ENCODE data around the gene NOL4L.
"Not testable (repeated sequence)": the region's sequence is repeated elsewhere in the genome, so short reads cannot be mapped to it uniquely, and the experiment has no call there.

Gene NOL4L

GRCh38 chr20:32501709-32502108 is 83.4 kb downstream of the NOL4L start:
- DNase-seq, result no peak

GRCh38 chr20:32497589-32498224 is 87.4 kb downstream of the NOL4L start:
- DNase-seq, result no peak

DNA sequence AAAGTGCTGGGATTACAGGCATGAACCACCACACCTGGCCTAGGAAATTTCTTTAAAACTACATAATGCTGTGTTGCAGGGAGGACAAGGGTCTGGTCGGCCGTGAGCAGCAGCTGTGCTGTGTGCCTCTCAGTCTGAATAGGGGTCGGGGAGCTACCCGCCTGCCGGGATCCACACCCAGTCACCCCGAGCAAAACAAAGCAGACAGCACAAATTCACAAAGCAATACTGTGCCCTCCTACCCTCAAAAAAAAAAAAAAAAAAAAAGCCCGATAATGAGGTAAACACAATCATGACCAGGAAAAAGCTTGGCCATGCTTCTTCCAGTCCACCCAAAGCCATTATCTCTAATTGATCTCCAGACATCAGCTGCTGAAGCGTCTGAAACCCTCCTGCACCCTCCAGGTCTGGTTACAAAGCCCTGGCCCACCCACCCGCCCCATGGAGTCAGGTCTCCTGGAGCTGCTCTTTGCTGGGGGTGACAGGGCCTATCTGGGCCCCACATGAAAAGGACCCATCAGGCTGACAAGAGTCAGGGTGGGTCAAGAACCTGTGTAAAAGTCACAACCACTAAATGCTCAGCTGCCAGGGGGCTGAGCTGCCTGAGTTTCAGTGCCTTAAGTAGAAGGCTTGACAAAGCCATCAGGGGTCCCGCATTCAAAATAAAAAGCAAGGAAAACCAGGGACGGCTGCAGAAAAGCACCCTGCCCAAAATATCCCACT is 88.2 kb downstream of the NOL4L start:
- no peak for DNase-seq

- DNase-seq, result no peak
Measured at GRCh38 chr20:32495949-32496348, 89.2 kb downstream of the NOL4L start.

- no peak for DNase-seq
Measured at GRCh38 chr20:32495217-32495565, 89.9 kb downstream of the NOL4L start.

- no peak for DNase-seq
Measured at GRCh38 chr20:32494483-32495216, 90.5 kb downstream of the NOL4L start.

GRCh38 chr20:32493356-32493755 is 91.8 kb downstream of the NOL4L start:
- no peak for DNase-seq

DNA sequence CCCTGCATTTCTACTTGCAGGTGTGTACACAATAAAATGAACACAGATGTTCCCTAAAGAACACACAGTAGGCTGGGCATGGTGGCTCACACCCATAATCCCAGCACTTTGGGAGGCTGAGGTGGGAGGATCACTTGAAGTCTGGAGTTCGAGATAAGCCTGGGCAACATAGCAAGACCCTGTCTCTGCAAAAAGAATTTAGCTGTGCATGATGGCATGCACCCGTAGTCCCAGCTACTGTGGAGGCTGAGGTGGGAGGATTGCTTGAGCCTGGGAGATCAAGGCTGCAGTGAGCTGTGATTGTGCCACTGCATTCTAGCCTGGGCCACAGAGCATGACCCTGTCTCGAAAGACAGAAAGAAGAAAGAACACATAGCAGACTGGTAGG is 93.4 kb downstream of the NOL4L start:
- not testable (repeated sequence) for DNase-seq

GRCh38 chr20:32490942-32491763 is 94.0 kb downstream of the NOL4L start:
- no peak for DNase-seq

GRCh38 chr20:32488066-32488838 is 96.9 kb downstream of the NOL4L start:
- no peak for DNase-seq

DNA sequence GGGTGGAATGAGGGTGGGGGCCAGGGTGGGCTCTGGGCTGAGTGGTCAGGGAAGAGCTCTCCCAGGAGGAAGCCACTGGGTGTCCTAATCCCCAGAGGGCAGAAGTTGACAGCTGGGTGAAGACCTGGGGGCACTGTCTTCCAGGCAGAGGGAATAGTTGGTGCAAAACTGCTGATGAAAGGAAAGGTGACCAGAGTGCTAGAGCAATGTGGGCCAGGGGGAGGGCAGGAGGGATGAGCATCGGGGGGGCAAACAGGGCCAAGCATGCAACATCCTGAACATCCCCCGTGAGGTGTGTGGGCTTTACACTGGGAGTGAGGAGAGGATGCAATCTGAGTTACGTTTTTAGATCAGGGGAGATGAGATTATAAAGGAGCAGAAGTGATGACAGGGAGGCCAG is 97.8 kb downstream of the NOL4L start:
- no peak for DNase-seq

DNA sequence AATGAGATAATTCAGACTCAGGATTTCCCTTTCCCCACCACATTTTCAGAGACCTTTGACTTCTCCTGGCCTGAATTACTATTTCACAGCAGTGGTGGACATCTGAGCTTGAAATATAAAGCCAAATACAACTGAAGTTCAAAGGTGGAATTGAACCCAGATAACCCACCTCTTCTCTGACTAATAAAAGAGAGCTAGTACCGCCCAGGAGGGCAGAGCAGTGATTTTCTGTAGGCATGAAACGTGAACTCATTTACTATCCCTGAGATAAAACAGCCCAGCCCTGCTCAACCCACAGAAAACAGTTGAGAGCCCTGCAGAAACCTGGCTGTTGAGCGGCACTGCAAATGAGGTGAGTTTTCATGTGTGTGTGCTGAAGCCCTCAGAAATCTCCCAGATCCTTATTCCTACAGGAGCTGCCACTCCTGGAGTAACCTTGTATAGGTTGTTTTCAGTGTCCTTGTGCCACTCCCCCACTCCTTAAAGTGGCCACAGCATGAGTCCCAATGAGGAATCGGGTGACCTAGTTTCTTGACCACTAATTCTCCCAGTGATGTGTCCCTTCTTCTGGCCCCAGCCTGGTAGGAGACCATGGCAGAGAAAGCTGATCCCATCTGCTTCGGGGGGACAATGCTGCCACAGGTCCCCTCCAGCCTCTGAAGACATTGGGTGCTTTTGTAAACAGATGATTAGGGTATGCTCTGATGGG is 99.2 kb downstream of the NOL4L start:
- no peak for DNase-seq

- peak; percentile 80 for DNase-seq
Measured at GRCh38 chr20:32484958-32485769, 100.0 kb downstream of the NOL4L start.

GRCh38 chr20:32484225-32484957 is 100.7 kb downstream of the NOL4L start:
- peak; percentile 71 for DNase-seq

- DNase-seq, result peak; percentile 79
Measured at GRCh38 chr20:32483351-32484224, 101.5 kb downstream of the NOL4L start.

GRCh38 chr20:32482442-32483261 is 102.5 kb downstream of the NOL4L start:
- DNase-seq, result no peak

DNA sequence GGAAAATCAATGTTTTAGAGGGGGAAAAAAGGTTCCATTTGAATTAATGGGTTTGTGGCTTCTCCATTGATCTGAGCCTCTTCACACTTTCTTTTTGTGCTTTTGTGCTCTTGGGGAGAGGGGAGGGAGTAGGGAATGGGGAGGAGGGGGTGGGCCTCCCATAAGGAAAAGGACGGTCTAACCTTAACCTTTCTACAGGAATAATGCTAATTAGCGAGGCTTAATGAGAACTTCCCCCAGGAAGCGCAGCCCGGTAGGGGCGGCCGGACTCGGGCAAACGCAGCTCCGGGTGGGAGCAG is 103.0 kb downstream of the NOL4L start:
- DNase-seq, result no peak

Measured in activated CD8-positive, alpha-beta memory T cell treated with anti-CD3 and anti-CD28 coated beads, Interleukin-2, amount 50 U/mL, for 48 hours (primary cell).